ENCODE measurements around the gene SLC13A5. TPM values are rescaled to one million over a fixed set of nuclear protein-coding genes. Genes with fewer than 3 reads are reported as not detected.
"Not testable (repeated sequence)": the region's sequence is repeated elsewhere in the genome, so short reads cannot be mapped to it uniquely, and the experiment has no call there.

SLC13A5 gene
- total RNA-seq, 1 donor from 2014 or later, result 0.54 TPM

DNA sequence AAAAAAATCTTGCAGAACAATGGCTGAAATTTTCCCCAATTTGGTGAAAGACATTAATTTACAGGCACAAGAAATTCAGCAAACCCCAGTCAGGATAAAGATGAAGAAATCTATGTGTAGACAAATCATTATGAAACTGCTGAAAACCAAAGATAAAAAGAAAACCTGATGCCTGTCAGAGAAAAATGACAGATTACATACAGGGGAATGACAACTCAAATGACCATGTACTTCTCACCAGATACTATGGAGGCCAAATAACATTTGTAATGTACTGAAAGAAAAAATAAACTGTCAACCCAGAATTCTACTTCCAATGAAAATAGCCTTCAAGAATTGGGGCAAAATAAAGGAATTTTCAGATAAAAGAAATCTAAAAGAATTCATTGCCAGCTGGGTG lies 35.4 kb upstream of the SLC13A5 start:
- TF ChIP-seq CTCF (conservative IDR thresholded peaks at IDR 0.05), result no peak
- peaks cover 18% of the 10 kb centered on the region for H3K4me1 Mint-ChIP-seq
- H3K27me3 Mint-ChIP-seq (ENCODE audit: low read depth), result peaks cover 30% of the 10 kb centered on the region
- no peak overlapping the region for H3K4me3 Mint-ChIP-seq
- DNase-seq (ENCODE audit: low read depth, low spot score), result no peak
- H3K9me3 Mint-ChIP-seq, result no peaks in the 10 kb centered on the region
- H3K27ac Mint-ChIP-seq (ENCODE audit: unreplicated experiment), result no peak overlapping the region
- H3K36me3 Mint-ChIP-seq (ENCODE audit: low read depth), result no peaks in the 10 kb centered on the region

DNA sequence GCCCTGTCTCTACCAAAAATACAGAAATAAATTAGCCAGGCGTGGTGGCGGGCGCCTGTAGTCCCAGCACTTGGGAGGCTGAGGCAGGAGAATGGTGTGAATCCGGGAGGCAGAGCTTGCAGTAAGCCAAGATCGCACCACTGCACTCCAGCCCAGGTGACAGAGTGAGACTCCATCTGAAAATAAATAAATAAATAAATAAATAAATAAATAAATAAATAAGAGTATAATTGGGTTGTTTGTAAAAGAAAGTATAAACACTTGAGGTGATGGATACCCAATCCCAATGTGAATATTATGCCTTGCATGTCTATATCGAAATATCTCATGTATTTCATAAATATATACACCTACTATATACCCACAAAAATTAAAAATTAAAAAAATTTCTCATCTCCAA lies 33.5 kb upstream of the SLC13A5 start:
- H3K27me3 Mint-ChIP-seq (ENCODE audit: low read depth), result peaks cover 43% of the 10 kb centered on the region
- H3K36me3 Mint-ChIP-seq (ENCODE audit: low read depth); DNase-seq (ENCODE audit: low read depth, low spot score); H3K9me3 Mint-ChIP-seq; H3K27ac Mint-ChIP-seq (ENCODE audit: unreplicated experiment); H3K4me3 Mint-ChIP-seq; H3K4me1 Mint-ChIP-seq: not testable (repeated sequence)

- no peaks in the 10 kb centered on the region for H3K4me1 Mint-ChIP-seq
- H3K27ac Mint-ChIP-seq (ENCODE audit: unreplicated experiment), result no peak overlapping the region
- H3K4me3 Mint-ChIP-seq, result no peak overlapping the region
- DNase-seq (ENCODE audit: low read depth, low spot score), result no peak
- no peak for TF ChIP-seq CTCF (conservative IDR thresholded peaks at IDR 0.05)
- H3K9me3 Mint-ChIP-seq, result peaks cover 3% of the 10 kb centered on the region
- no peaks in the 10 kb centered on the region for H3K36me3 Mint-ChIP-seq (ENCODE audit: low read depth)
- peaks cover 31% of the 10 kb centered on the region for H3K27me3 Mint-ChIP-seq (ENCODE audit: low read depth)
These were observed 16.4 kb upstream of the SLC13A5 start for GRCh38 chr17:6729531-6729930.

DNA sequence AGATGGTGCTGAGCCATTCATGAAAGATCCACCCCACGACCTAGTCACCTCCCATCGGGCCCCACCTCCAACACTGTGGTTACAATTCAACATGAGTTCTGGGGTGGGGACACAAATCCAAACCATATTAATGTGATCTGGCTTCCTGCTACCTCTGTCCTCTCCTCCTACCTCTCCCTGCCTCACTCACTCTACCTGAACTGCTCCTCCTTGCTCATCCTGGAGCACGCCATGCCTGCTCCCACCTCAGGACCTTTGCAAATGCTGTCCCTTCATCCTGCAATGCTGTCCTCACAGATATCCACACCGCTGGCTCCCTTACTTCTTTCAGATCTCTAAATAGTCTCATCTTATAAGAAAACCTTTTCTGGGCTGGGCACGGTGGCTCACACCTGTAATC lies 10.8 kb upstream of the SLC13A5 start:
- no peak for TF ChIP-seq CTCF (conservative IDR thresholded peaks at IDR 0.05)

GRCh38 chr17:6721744-6722143 lies 8.6 kb upstream of the SLC13A5 start:
- Mint-ChIP-seq H3K4me3 (no peak overlapping the region), H3K27me3 (ENCODE audit: low read depth) (peaks cover 72% of the 10 kb centered on the region), H3K4me1 (no peaks in the 10 kb centered on the region), H3K36me3 (ENCODE audit: low read depth) (no peaks in the 10 kb centered on the region), H3K27ac (ENCODE audit: unreplicated experiment) (no peak overlapping the region), H3K9me3 (peaks cover 6% of the 10 kb centered on the region)
- DNase-seq (ENCODE audit: low read depth, low spot score), result no peak
- no peak for TF ChIP-seq CTCF (conservative IDR thresholded peaks at IDR 0.05)

More for the DNA sequence above, 10.8 kb upstream of the SLC13A5 start:
- Mint-ChIP-seq H3K4me1 (no peaks in the 10 kb centered on the region), H3K9me3 (peaks cover 3% of the 10 kb centered on the region), H3K27me3 (ENCODE audit: low read depth) (peaks cover 66% of the 10 kb centered on the region), H3K27ac (ENCODE audit: unreplicated experiment) (no peak overlapping the region), H3K4me3 (no peak overlapping the region), H3K36me3 (ENCODE audit: low read depth) (no peaks in the 10 kb centered on the region)
- no peak for DNase-seq (ENCODE audit: low read depth, low spot score)

- Mint-ChIP-seq H3K27me3 (ENCODE audit: low read depth) (peaks cover 81% of the 10 kb centered on the region), H3K27ac (ENCODE audit: unreplicated experiment) (no peak overlapping the region), H3K36me3 (ENCODE audit: low read depth) (no peaks in the 10 kb centered on the region), H3K4me3 (no peak overlapping the region), H3K4me1 (peaks cover 14% of the 10 kb centered on the region), H3K9me3 (peaks cover 10% of the 10 kb centered on the region)
- TF ChIP-seq CTCF (conservative IDR thresholded peaks at IDR 0.05), result no peak
- DNase-seq (ENCODE audit: low read depth, low spot score), result no peak
These were observed 3.6 kb upstream of the SLC13A5 start for GRCh38 chr17:6716736-6717135.
